ENCODE data around the gene RSPH6A.

RSPH6A gene

DNA sequence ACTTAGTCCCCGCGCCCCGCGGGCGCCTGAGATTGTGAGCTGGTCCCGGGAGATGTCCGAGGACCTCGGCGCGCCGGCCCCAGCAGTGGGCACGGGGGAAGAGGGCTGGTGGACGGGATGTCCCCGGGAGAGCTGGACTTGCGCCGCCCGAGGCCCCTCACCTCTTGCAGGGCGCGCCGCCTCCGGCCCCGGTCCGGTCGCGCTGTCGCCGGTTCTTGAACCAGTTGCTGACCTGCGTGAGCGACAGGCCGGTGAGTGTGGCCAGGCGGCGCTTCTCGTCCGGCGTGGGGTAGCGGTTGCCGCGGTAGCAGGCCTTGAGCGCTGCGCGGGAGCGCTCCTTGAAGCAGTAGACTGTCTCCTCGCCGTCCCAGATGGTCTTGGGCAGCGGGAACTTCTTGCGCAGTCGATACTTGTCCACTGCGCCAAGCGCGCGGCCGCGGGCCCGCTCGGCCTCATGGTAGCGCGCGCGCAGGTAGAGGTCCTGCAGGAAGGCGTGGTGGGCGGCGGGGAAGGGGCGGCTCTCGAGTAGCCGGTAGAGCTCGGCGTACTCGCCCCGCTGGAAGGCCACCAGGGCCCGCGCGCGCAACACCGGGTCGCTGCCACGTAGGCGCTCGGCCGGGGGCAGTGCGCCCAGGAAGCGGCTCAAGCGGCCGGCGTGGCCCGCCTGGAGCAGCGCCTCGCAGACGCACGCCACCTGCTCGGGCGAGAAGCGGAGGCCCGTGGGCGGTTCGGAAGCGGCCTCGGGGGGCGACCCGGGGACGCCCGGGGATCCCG lies 47.0 kb downstream of the RSPH6A start:
- TF ChIP-seq EZH2phosphoT487 (IDR thresholded peaks at IDR 0.05; ENCODE audit: borderline replicate concordance) (no peak), CTCF (conservative IDR thresholded peaks at IDR 0.05; ENCODE audit: low read length) (no peak)
- H3K27me3 ChIP-seq (ENCODE audit: insufficient read depth, low read length, poor library complexity, severe bottlenecking) = no peaks in the 10 kb centered on the region
- H3K4me3 ChIP-seq (ENCODE audit: low read length, poor library complexity, severe bottlenecking) = peak overlapping the region; percentile 85
- no peaks in the 10 kb centered on the region for H3K36me3 ChIP-seq (ENCODE audit: insufficient read depth, low read length)
- peaks cover 9% of the 10 kb centered on the region for H3K79me2 ChIP-seq (ENCODE audit: insufficient read depth, low read length)
- peak overlapping the region; percentile 75 for H3K4me2 ChIP-seq (ENCODE audit: low read depth, low read length, poor library complexity, severe bottlenecking)
- H3K9me3 ChIP-seq (ENCODE audit: insufficient read depth, low read depth, low read length) = no peaks in the 10 kb centered on the region
- H3K9me2 ChIP-seq (replicated peaks; ENCODE audit: low read depth, low read length) = no peaks in the 10 kb centered on the region
- H2AFZ ChIP-seq (ENCODE audit: low read length) = no peak overlapping the region
- H3K4me1 ChIP-seq (ENCODE audit: insufficient read depth, low read length, poor library complexity, severe bottlenecking) = peaks cover 8% of the 10 kb centered on the region
- peak overlapping the region; percentile 89 for H3K9ac ChIP-seq (ENCODE audit: low read depth, low read length, poor library complexity, severe bottlenecking)
- no peaks in the 10 kb centered on the region for H4K20me1 ChIP-seq (ENCODE audit: insufficient read depth, low read length, poor library complexity, severe bottlenecking)
- no peaks in the 10 kb centered on the region for H3F3A ChIP-seq (ENCODE audit: low read depth)

GRCh38 chr19:45767410-45767880 lies 47.7 kb downstream of the RSPH6A start:
- H3K9ac ChIP-seq (ENCODE audit: low read depth, low read length, poor library complexity, severe bottlenecking) = no peak overlapping the region
- H3K79me2 ChIP-seq (ENCODE audit: insufficient read depth, low read length) = peaks cover 9% of the 10 kb centered on the region
- H3K4me1 ChIP-seq (ENCODE audit: insufficient read depth, low read length, poor library complexity, severe bottlenecking) = peaks cover 8% of the 10 kb centered on the region
- H3K9me3 ChIP-seq (ENCODE audit: insufficient read depth, low read depth, low read length) = no peaks in the 10 kb centered on the region
- H2AFZ ChIP-seq (ENCODE audit: low read length) = no peak overlapping the region
- H3K9me2 ChIP-seq (replicated peaks; ENCODE audit: low read depth, low read length) = no peaks in the 10 kb centered on the region
- H3K4me2 ChIP-seq (ENCODE audit: low read depth, low read length, poor library complexity, severe bottlenecking) = peak overlapping the region; percentile 75
- H3K4me3 ChIP-seq (ENCODE audit: low read length, poor library complexity, severe bottlenecking) = peak overlapping the region; percentile 85
- no peaks in the 10 kb centered on the region for H3F3A ChIP-seq (ENCODE audit: low read depth)
- H3K36me3 ChIP-seq (ENCODE audit: insufficient read depth, low read length) = no peaks in the 10 kb centered on the region
- TF ChIP-seq CTCF (conservative IDR thresholded peaks at IDR 0.05; ENCODE audit: low read length) (no peak), EZH2phosphoT487 (IDR thresholded peaks at IDR 0.05; ENCODE audit: borderline replicate concordance) (no peak)
- H3K27me3 ChIP-seq (ENCODE audit: insufficient read depth, low read length, poor library complexity, severe bottlenecking) = no peaks in the 10 kb centered on the region
- no peaks in the 10 kb centered on the region for H4K20me1 ChIP-seq (ENCODE audit: insufficient read depth, low read length, poor library complexity, severe bottlenecking)

DNA sequence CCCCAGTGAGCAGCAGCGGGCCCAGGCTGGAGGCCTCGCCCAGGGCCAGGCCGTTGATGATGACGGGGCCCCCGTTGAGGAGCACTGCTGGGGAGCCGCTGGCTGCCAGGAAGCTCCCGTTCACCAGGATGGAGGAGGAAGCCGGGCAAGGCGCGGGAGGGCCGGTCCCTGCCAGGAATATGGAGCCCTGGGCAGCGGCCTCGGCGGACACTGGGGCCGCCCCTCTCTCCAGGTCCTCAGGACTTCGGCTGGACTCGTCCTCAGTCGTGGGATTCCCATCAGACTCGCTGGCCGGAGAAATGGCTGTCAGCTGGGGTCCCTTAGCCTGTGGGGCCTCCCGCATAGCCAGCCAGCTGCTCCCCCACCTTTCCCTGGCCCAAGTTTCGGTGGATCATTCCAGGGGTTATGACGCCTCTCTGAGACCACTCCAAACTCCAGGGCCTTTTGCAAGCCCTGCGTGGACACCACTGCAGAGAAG lies 48.2 kb downstream of the RSPH6A start:
- H3K36me3 ChIP-seq (ENCODE audit: insufficient read depth, low read length) = no peaks in the 10 kb centered on the region
- H2AFZ ChIP-seq (ENCODE audit: low read length) = no peak overlapping the region
- peaks cover 8% of the 10 kb centered on the region for H3K4me1 ChIP-seq (ENCODE audit: insufficient read depth, low read length, poor library complexity, severe bottlenecking)
- no peak for TF ChIP-seq CTCF (conservative IDR thresholded peaks at IDR 0.05; ENCODE audit: low read length)
- no peak for TF ChIP-seq EZH2phosphoT487 (IDR thresholded peaks at IDR 0.05; ENCODE audit: borderline replicate concordance)
- H3K9ac ChIP-seq (ENCODE audit: low read depth, low read length, poor library complexity, severe bottlenecking) = no peak overlapping the region
- H3K79me2 ChIP-seq (ENCODE audit: insufficient read depth, low read length) = peaks cover 9% of the 10 kb centered on the region
- no peaks in the 10 kb centered on the region for H4K20me1 ChIP-seq (ENCODE audit: insufficient read depth, low read length, poor library complexity, severe bottlenecking)
- H3K9me2 ChIP-seq (replicated peaks; ENCODE audit: low read depth, low read length) = no peaks in the 10 kb centered on the region
- H3K27me3 ChIP-seq (ENCODE audit: insufficient read depth, low read length, poor library complexity, severe bottlenecking) = no peaks in the 10 kb centered on the region
- H3K4me3 ChIP-seq (ENCODE audit: low read length, poor library complexity, severe bottlenecking) = peak overlapping the region; percentile 85
- no peaks in the 10 kb centered on the region for H3F3A ChIP-seq (ENCODE audit: low read depth)
- no peaks in the 10 kb centered on the region for H3K9me3 ChIP-seq (ENCODE audit: insufficient read depth, low read depth, low read length)
- H3K4me2 ChIP-seq (ENCODE audit: low read depth, low read length, poor library complexity, severe bottlenecking) = peak overlapping the region; percentile 75

All from Loucy (cell line).